HEK293 (cell line): ENCODE results near the gene RNF40.
A peak's percentile ranks its signal among the peaks of the same experiment; 100 is the strongest.

Source experiments
- GLIS1 ChIP-seq: fragments of 450-650 bp; formaldehyde crosslinking; IDR thresholded peaks from 2 replicates; pipeline ENCODE4 v1.5.1; 2016; ENCODE audit warnings: missing biosample characterization, missing genetic modification characterization
- HOXA7 ChIP-seq: sonication (generic); formaldehyde crosslinking; IDR thresholded peaks from 2 replicates; pipeline ENCODE4 v1.8.1; 2022; ENCODE audit warnings: missing genetic modification reagents, borderline replicate concordance
- IKZF3 ChIP-seq: fragments of 450-650 bp; IDR thresholded peaks from 2 replicates; pipeline ENCODE4 v1.5.0; 2018; ENCODE audit warnings: missing biosample characterization, mild to moderate bottlenecking, missing genetic modification characterization, moderate library complexity
- KLF16 ChIP-seq: fragments of 450-650 bp; formaldehyde crosslinking; IDR thresholded peaks from 2 replicates; pipeline ENCODE4 v1.5.1; 2017; ENCODE audit warnings: missing biosample characterization, missing genetic modification characterization
- KLF9 ChIP-seq: fragments of 450-650 bp; formaldehyde crosslinking; IDR thresholded peaks from 2 replicates; pipeline ENCODE4 v1.5.1; 2016; ENCODE audit warnings: missing biosample characterization, missing genetic modification characterization, low read depth
- SP2 ChIP-seq: fragments of 450-650 bp; formaldehyde crosslinking; IDR thresholded peaks from 2 replicates; pipeline ENCODE4 v1.5.1; 2016; ENCODE audit warnings: missing biosample characterization, missing genetic modification characterization
- YY1 ChIP-seq: fragments of 450-650 bp; formaldehyde crosslinking; IDR thresholded peaks from 2 replicates; pipeline ENCODE4 v1.5.1; 2018; ENCODE audit warnings: missing biosample characterization, missing genetic modification characterization
- ZBTB17 ChIP-seq: fragments of 450-650 bp; formaldehyde crosslinking; IDR thresholded peaks from 2 replicates; pipeline ENCODE4 v1.5.1; 2016; ENCODE audit warnings: missing biosample characterization, missing genetic modification characterization
- ZBTB20 ChIP-seq: fragments of 450-650 bp; formaldehyde crosslinking; IDR thresholded peaks from 2 replicates; pipeline ENCODE4 v1.5.1; 2016; ENCODE audit warnings: missing biosample characterization, missing genetic modification characterization
- ZBTB26 ChIP-seq: fragments of 450-650 bp; formaldehyde crosslinking; optimal IDR thresholded peaks from 2 replicates; pipeline ENCODE3; 2016; ENCODE audit warnings: missing biosample characterization, mild to moderate bottlenecking, missing genetic modification characterization
- ZBTB7A ChIP-seq: fragments of 450-650 bp; formaldehyde crosslinking; IDR thresholded peaks from 2 replicates; pipeline ENCODE4 v1.5.1; 2016; ENCODE audit warnings: low read depth, missing biosample characterization, missing genetic modification characterization
- ZEB2 ChIP-seq: fragments of 450-650 bp; formaldehyde crosslinking; IDR thresholded peaks from 2 replicates; pipeline ENCODE4 v1.5.1; 2016; ENCODE audit warnings: missing biosample characterization, missing genetic modification characterization
- ZFP69B ChIP-seq: fragments of 450-650 bp; formaldehyde crosslinking; IDR thresholded peaks from 2 replicates; pipeline ENCODE4 v1.5.1; 2016; ENCODE audit warnings: missing biosample characterization, missing genetic modification characterization
- ZIC2 ChIP-seq: fragments of 450-650 bp; formaldehyde crosslinking; IDR thresholded peaks from 2 replicates; pipeline ENCODE4 v1.5.1; 2016; ENCODE audit warnings: missing biosample characterization, missing genetic modification characterization
- ZNF155 ChIP-seq: fragments of 450-650 bp; formaldehyde crosslinking; IDR thresholded peaks from 2 replicates; pipeline ENCODE4 v1.5.1; 2016; ENCODE audit warnings: missing biosample characterization, missing genetic modification characterization
- ZNF18 ChIP-seq: fragments of 450-650 bp; formaldehyde crosslinking; IDR thresholded peaks from 2 replicates; pipeline ENCODE4 v1.5.1; 2016; ENCODE audit warnings: missing biosample characterization, missing genetic modification characterization
- ZNF280C ChIP-seq: fragments of 450-650 bp; formaldehyde crosslinking; IDR thresholded peaks from 2 replicates; pipeline ENCODE4 v1.5.1; 2016; ENCODE audit warnings: missing biosample characterization, missing genetic modification characterization
- ZNF335 ChIP-seq: fragments of 450-650 bp; formaldehyde crosslinking; conservative IDR thresholded peaks from 2 replicates; pipeline ENCODE4 v1.5.1; 2016; ENCODE audit warnings: missing biosample characterization, missing genetic modification characterization
- ZNF391 ChIP-seq: fragments of 450-650 bp; formaldehyde crosslinking; IDR thresholded peaks from 2 replicates; pipeline ENCODE4 v1.5.1; 2016; ENCODE audit warnings: low read depth, missing biosample characterization, missing genetic modification characterization, borderline replicate concordance
- ZNF549 ChIP-seq: fragments of 450-650 bp; IDR thresholded peaks from 2 replicates; pipeline ENCODE4 v1.5.1; 2018; ENCODE audit warnings: missing biosample characterization, missing genetic modification characterization, mild to moderate bottlenecking, inconsistent platforms, moderate library complexity
- ZNF580 ChIP-seq: fragments of 450-650 bp; formaldehyde crosslinking; IDR thresholded peaks from 2 replicates; pipeline ENCODE4 v1.5.1; 2016; ENCODE audit warnings: missing biosample characterization, missing genetic modification characterization
- ZNF600 ChIP-seq: fragments of 450-650 bp; formaldehyde crosslinking; IDR thresholded peaks from 2 replicates; pipeline ENCODE4 v1.5.1; 2016; ENCODE audit warnings: missing biosample characterization, missing genetic modification characterization
- ZNF629 ChIP-seq: fragments of 450-650 bp; formaldehyde crosslinking; IDR thresholded peaks from 2 replicates; pipeline ENCODE4 v1.5.1; 2017; ENCODE audit warnings: missing biosample characterization, missing genetic modification characterization
- ZNF692 ChIP-seq: fragments of 450-650 bp; formaldehyde crosslinking; IDR thresholded peaks from 2 replicates; pipeline ENCODE4 v1.5.1; 2016; ENCODE audit warnings: missing biosample characterization, missing genetic modification characterization
- ZSCAN18 ChIP-seq: fragments of 450-650 bp; formaldehyde crosslinking; IDR thresholded peaks from 2 replicates; pipeline ENCODE4 v1.5.1; 2016; ENCODE audit warnings: missing biosample characterization, missing genetic modification characterization
- ZSCAN23 ChIP-seq: fragments of 450-650 bp; formaldehyde crosslinking; IDR thresholded peaks from 2 replicates; pipeline ENCODE4 v1.5.1; 2016; ENCODE audit warnings: missing biosample characterization, missing genetic modification characterization
- ZSCAN5A ChIP-seq: fragments of 450-650 bp; formaldehyde crosslinking; IDR thresholded peaks from 2 replicates; pipeline ENCODE4 v1.5.1; 2016; ENCODE audit warnings: missing biosample characterization, missing genetic modification characterization

The RNF40 gene

GRCh38 chr16:30786115-30786935 lies 24.2 kb downstream of the RNF40 start (continued):
- no peak; the same call in 1 of the 2 replicates for TF ChIP-seq ZSCAN5A (tag by site-specific recombination)
- TF ChIP-seq ZBTB26 (tag by site-specific recombination), result peak; percentile 53
- no peak for TF ChIP-seq HOXA7 (CRISPR knock-in tag)
- no peak for TF ChIP-seq ZSCAN23
- TF ChIP-seq ZBTB17 (tag by site-specific recombination), result peak; percentile 56
- peak; percentile 88 for TF ChIP-seq ZNF692 (tag by site-specific recombination)
- peak; percentile 36; the same call in 1 of the 2 replicates for TF ChIP-seq ZNF391 (tag by site-specific recombination)
- no peak for TF ChIP-seq ZNF18 (tag by site-specific recombination)
- peak; percentile 79; the same call in 1 of the 2 replicates for TF ChIP-seq ZBTB7A (tag by site-specific recombination)
- no peak for TF ChIP-seq ZSCAN18
- TF ChIP-seq IKZF3, result peak; percentile 76
- peak; percentile 55; the same call in 1 of the 2 replicates for TF ChIP-seq KLF16 (tag by site-specific recombination)
- TF ChIP-seq ZNF280C, result no peak
- peak; percentile 53 for TF ChIP-seq GLIS1 (tag by site-specific recombination)
- TF ChIP-seq ZBTB20 (tag by site-specific recombination), result peak; percentile 4
- no peak for TF ChIP-seq ZNF580 (tag by site-specific recombination)
- TF ChIP-seq ZNF155 (tag by site-specific recombination), result no peak
- 0 out of 2 replicates have a peak, but pooled peaks have one; percentile 21 for TF ChIP-seq ZEB2 (tag by site-specific recombination)
- TF ChIP-seq ZNF549 (tag by site-specific recombination), result no peak
- TF ChIP-seq SP2 (tag by site-specific recombination), result peak; percentile 55
- peak; percentile 90 for TF ChIP-seq ZNF335 (tag by site-specific recombination)
- TF ChIP-seq ZNF629 (tag by site-specific recombination), result 0 out of 2 replicates have a peak, but pooled peaks have one; percentile 0
- TF ChIP-seq ZIC2, result peak; percentile 41
- no peak for TF ChIP-seq KLF9 (tag by site-specific recombination)
- TF ChIP-seq ZFP69B, result peak; percentile 87
- TF ChIP-seq ZNF600 (tag by site-specific recombination), result peak; percentile 89
- TF ChIP-seq YY1 (tag by site-specific recombination), result peak; percentile 54
